ENCODE measurements around the gene CFAP97.
"Not testable (repeated sequence)": the region's sequence is repeated elsewhere in the genome, so short reads cannot be mapped to it uniquely, and the experiment has no call there.

The CFAP97 gene

GRCh38 chr4:185215261-185215660, 11.5 kb upstream of the CFAP97 start:
- peaks cover 62% of the 10 kb centered on the region for H3K4me1 Mint-ChIP-seq
- no peaks in the 10 kb centered on the region for H3K9me3 Mint-ChIP-seq
- no peak for ATAC-seq (ENCODE audit: low read depth)
- no peaks in the 10 kb centered on the region for H3K27me3 Mint-ChIP-seq
- no peaks in the 10 kb centered on the region for H3K36me3 Mint-ChIP-seq
- no peak overlapping the region for H3K4me3 Mint-ChIP-seq
- H3K27ac Mint-ChIP-seq, result no peak overlapping the region
- DNase-seq (ENCODE audit: low spot score in 2 of 2), result no peak

- Mint-ChIP-seq H3K36me3 (no peaks in the 10 kb centered on the region), H3K4me3 (peak overlapping the region; percentile 24), H3K27me3 (no peaks in the 10 kb centered on the region), H3K9me3 (no peaks in the 10 kb centered on the region), H3K27ac (peak overlapping the region; percentile 72), H3K4me1 (peaks cover 55% of the 10 kb centered on the region)
- DNase-seq (ENCODE audit: low spot score in 2 of 2), result peak in 1 of 2 donors; percentile 56
- peak; percentile 54 for ATAC-seq (ENCODE audit: low read depth)
Measured at GRCh38 chr4:185213877-185214276, 10.1 kb upstream of the CFAP97 start.

GRCh38 chr4:185212581-185212980, 8.8 kb upstream of the CFAP97 start:
- Mint-ChIP-seq H3K36me3 (no peaks in the 10 kb centered on the region), H3K27ac (peak overlapping the region; percentile 72), H3K4me3 (peak overlapping the region; percentile 24), H3K4me1 (peaks cover 49% of the 10 kb centered on the region), H3K27me3 (no peaks in the 10 kb centered on the region), H3K9me3 (no peaks in the 10 kb centered on the region)
- ATAC-seq (ENCODE audit: low read depth) (no peak), DNase-seq (ENCODE audit: low spot score in 2 of 2) (no peak)

GRCh38 chr4:185211641-185212040, 7.8 kb upstream of the CFAP97 start:
- DNase-seq (ENCODE audit: low spot score in 2 of 2) (no peak), ATAC-seq (ENCODE audit: low read depth) (no peak)
- peak overlapping the region; percentile 90 for H3K4me3 Mint-ChIP-seq
- H3K27ac Mint-ChIP-seq, result peak overlapping the region; percentile 89
- H3K4me1 Mint-ChIP-seq, result peaks cover 41% of the 10 kb centered on the region
- no peaks in the 10 kb centered on the region for H3K27me3 Mint-ChIP-seq
- H3K9me3 Mint-ChIP-seq, result no peaks in the 10 kb centered on the region
- H3K36me3 Mint-ChIP-seq, result no peaks in the 10 kb centered on the region

GRCh38 chr4:185211035-185211434, 7.2 kb upstream of the CFAP97 start:
- H3K4me1 Mint-ChIP-seq, result peaks cover 39% of the 10 kb centered on the region
- no peaks in the 10 kb centered on the region for H3K9me3 Mint-ChIP-seq
- no peaks in the 10 kb centered on the region for H3K27me3 Mint-ChIP-seq
- peak overlapping the region; percentile 90 for H3K4me3 Mint-ChIP-seq
- no peaks in the 10 kb centered on the region for H3K36me3 Mint-ChIP-seq
- DNase-seq (ENCODE audit: low spot score in 2 of 2), result no peak
- no peak for ATAC-seq (ENCODE audit: low read depth)
- peak overlapping the region; percentile 89 for H3K27ac Mint-ChIP-seq

GRCh38 chr4:185210102-185210981, 6.5 kb upstream of the CFAP97 start:
- Mint-ChIP-seq H3K27ac (peak overlapping the region; percentile 89), H3K4me1 (peaks cover 41% of the 10 kb centered on the region), H3K27me3 (no peaks in the 10 kb centered on the region), H3K4me3 (peak overlapping the region; percentile 90), H3K36me3 (no peaks in the 10 kb centered on the region), H3K9me3 (no peaks in the 10 kb centered on the region)
- peak; percentile 38 to 62 for DNase-seq (ENCODE audit: low spot score in 2 of 2)
- peak; percentile 14 for ATAC-seq (ENCODE audit: low read depth)

- H3K27me3 Mint-ChIP-seq; H3K36me3 Mint-ChIP-seq; H3K27ac Mint-ChIP-seq; H3K4me3 Mint-ChIP-seq; H3K9me3 Mint-ChIP-seq; DNase-seq (ENCODE audit: low spot score in 2 of 2): not testable (repeated sequence)
- ATAC-seq (ENCODE audit: low read depth), result peak; percentile 23
- H3K4me1 Mint-ChIP-seq, result peaks cover 44% of the 10 kb centered on the region
Measured at GRCh38 chr4:185209852-185210101, 6.0 kb upstream of the CFAP97 start.

- H3K4me1 Mint-ChIP-seq, result peaks cover 49% of the 10 kb centered on the region
- no peaks in the 10 kb centered on the region for H3K9me3 Mint-ChIP-seq
- H3K27ac Mint-ChIP-seq, result peak within 1 kb of the TSS; percentile 93
- peak; percentile 85 to 86 for DNase-seq (ENCODE audit: low spot score in 2 of 2)
- H3K27me3 Mint-ChIP-seq, result no peaks in the 10 kb centered on the region
- peak within 1 kb of the TSS; percentile 98 for H3K4me3 Mint-ChIP-seq
- peak; percentile 82 for ATAC-seq (ENCODE audit: low read depth)
- H3K36me3 Mint-ChIP-seq, result no peaks in the 10 kb centered on the region
Measured at GRCh38 chr4:185209031-185209851, 5.4 kb upstream of the CFAP97 start, which contains the start of gene SNX25. Gene SNX25, plus strand, starts transcription at chr4:185209598. Its CDS starts 229 bp downstream, at chr4:185209827.

- no peaks in the 10 kb centered on the region for H3K27me3 Mint-ChIP-seq
- H3K27ac Mint-ChIP-seq, result no peak overlapping the region
- no peaks in the 10 kb centered on the region for H3K9me3 Mint-ChIP-seq
- no peaks in the 10 kb centered on the region for H3K36me3 Mint-ChIP-seq
- H3K4me3 Mint-ChIP-seq, result no peak overlapping the region
- H3K4me1 Mint-ChIP-seq, result peaks cover 34% of the 10 kb centered on the region
- DNase-seq (ENCODE audit: low spot score in 2 of 2) (no peak), ATAC-seq (ENCODE audit: low read depth) (no peak)
Measured at GRCh38 chr4:185207466-185207865, 3.7 kb upstream of the CFAP97 start.

- Mint-ChIP-seq H3K4me1 (peaks cover 27% of the 10 kb centered on the region), H3K27me3 (no peaks in the 10 kb centered on the region), H3K36me3 (no peaks in the 10 kb centered on the region), H3K27ac (peak overlapping the region; percentile 95), H3K4me3 (peak overlapping the region; percentile 97), H3K9me3 (no peaks in the 10 kb centered on the region)
- ATAC-seq (ENCODE audit: low read depth) (no peak), DNase-seq (ENCODE audit: low spot score in 2 of 2) (no peak)
Measured at GRCh38 chr4:185205697-185206342, 2.0 kb upstream of the CFAP97 start.

GRCh38 chr4:185205073-185205472, 1.3 kb upstream of the CFAP97 start:
- Mint-ChIP-seq H3K27ac (peak overlapping the region; percentile 95), H3K4me3 (peak overlapping the region; percentile 97), H3K4me1 (peaks cover 27% of the 10 kb centered on the region)
- not testable (repeated sequence) for H3K27me3 Mint-ChIP-seq; H3K36me3 Mint-ChIP-seq; DNase-seq (ENCODE audit: low spot score in 2 of 2); H3K9me3 Mint-ChIP-seq; ATAC-seq (ENCODE audit: low read depth)

GRCh38 chr4:185204238-185204910, 574 bp upstream of the CFAP97 start:
- peaks cover 3% of the 10 kb centered on the region for H3K36me3 Mint-ChIP-seq

GRCh38 chr4:185202984-185203485, 765 bp downstream of the CFAP97 start:
- DNase-seq (ENCODE audit: low spot score in 2 of 2) (no peak), ATAC-seq (ENCODE audit: low read depth) (peak; percentile 4)
- H3K27ac Mint-ChIP-seq, result peak overlapping the region; percentile 95
- H3K9me3 Mint-ChIP-seq, result no peaks in the 10 kb centered on the region
- H3K4me1 Mint-ChIP-seq, result peaks cover 30% of the 10 kb centered on the region
- peak overlapping the region; percentile 97 for H3K4me3 Mint-ChIP-seq
- no peaks in the 10 kb centered on the region for H3K27me3 Mint-ChIP-seq
- peaks cover 3% of the 10 kb centered on the region for H3K36me3 Mint-ChIP-seq

More at GRCh38 chr4:185204238-185204910, 574 bp upstream of the CFAP97 start:
- Mint-ChIP-seq H3K4me1 (peaks cover 32% of the 10 kb centered on the region), H3K4me3 (peak overlapping the region; percentile 97), H3K27me3 (no peaks in the 10 kb centered on the region), H3K27ac (peak overlapping the region; percentile 95), H3K9me3 (no peaks in the 10 kb centered on the region)
- ATAC-seq (ENCODE audit: low read depth), result no peak
- DNase-seq (ENCODE audit: low spot score in 2 of 2), result no peak

Measured in memory B cell (primary cell).